ENCODE measurements around the gene GRM8.
"Not testable (repeated sequence)": the region's sequence is repeated elsewhere in the genome, so short reads cannot be mapped to it uniquely, and the experiment has no call there.

Gene GRM8

DNA sequence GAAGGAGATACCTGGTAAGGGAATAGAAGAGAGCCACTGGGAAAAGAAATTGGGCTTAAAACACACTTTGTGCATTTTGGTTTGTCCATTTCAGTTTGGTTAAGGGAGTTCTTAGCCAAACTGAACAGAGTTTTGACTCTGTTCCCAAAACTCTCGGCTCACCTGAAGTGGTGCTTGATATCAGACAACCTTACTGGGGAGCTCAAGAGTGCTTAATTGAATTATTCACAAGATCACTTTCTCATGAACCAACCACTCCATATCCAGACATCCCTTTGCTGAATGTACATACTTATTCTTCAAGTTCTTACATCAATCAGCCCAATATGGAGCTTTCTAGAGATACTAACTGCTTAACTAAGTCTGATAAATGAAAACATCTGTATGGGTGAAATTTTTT is 413.1 kb downstream of the GRM8 start:
- H3K27me3 ChIP-seq (ENCODE audit: control insufficient read depth, low read length), result no peaks in the 10 kb centered on the region
- H3K9me2 ChIP-seq (replicated peaks; ENCODE audit: control insufficient read depth, low read length), result no peaks in the 10 kb centered on the region
- H3K9me3 ChIP-seq (ENCODE audit: control insufficient read depth, insufficient read depth, low read length), result no peaks in the 10 kb centered on the region
- H3K4me2 ChIP-seq (ENCODE audit: low read length), result no peak overlapping the region
- H3K36me3 ChIP-seq (ENCODE audit: control insufficient read depth, low read length), result no peaks in the 10 kb centered on the region
- TF ChIP-seq, protein P1, sequence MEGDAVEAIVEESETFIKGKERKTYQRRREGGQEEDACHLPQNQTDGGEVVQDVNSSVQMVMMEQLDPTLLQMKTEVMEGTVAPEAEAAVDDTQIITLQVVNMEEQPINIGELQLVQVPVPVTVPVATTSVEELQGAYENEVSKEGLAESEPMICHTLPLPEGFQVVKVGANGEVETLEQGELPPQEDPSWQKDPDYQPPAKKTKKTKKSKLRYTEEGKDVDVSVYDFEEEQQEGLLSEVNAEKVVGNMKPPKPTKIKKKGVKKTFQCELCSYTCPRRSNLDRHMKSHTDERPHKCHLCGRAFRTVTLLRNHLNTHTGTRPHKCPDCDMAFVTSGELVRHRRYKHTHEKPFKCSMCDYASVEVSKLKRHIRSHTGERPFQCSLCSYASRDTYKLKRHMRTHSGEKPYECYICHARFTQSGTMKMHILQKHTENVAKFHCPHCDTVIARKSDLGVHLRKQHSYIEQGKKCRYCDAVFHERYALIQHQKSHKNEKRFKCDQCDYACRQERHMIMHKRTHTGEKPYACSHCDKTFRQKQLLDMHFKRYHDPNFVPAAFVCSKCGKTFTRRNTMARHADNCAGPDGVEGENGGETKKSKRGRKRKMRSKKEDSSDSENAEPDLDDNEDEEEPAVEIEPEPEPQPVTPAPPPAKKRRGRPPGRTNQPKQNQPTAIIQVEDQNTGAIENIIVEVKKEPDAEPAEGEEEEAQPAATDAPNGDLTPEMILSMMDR (IDR thresholded peaks at IDR 0.05; ENCODE audit: low read depth, low read length, poor library complexity, severe bottlenecking), result no peak
- TF ChIP-seq EZH2phosphoT487 (IDR thresholded peaks at IDR 0.05; ENCODE audit: borderline replicate concordance, low read length), result no peak
- no peaks in the 10 kb centered on the region for H4K20me1 ChIP-seq (ENCODE audit: control insufficient read depth, insufficient read depth, low read depth, low read length)
- H3K4me3 ChIP-seq (ENCODE audit: low read length), result no peak overlapping the region
- no peak overlapping the region for H3K27ac ChIP-seq (ENCODE audit: low read depth, low read length)
- H3K4me1 ChIP-seq (ENCODE audit: control insufficient read depth, low read length), result no peaks in the 10 kb centered on the region
- H3K79me2 ChIP-seq (ENCODE audit: control insufficient read depth, low read length), result no peaks in the 10 kb centered on the region
- no peaks in the 10 kb centered on the region for H3F3A ChIP-seq (ENCODE audit: control insufficient read depth, insufficient read depth)

DNA sequence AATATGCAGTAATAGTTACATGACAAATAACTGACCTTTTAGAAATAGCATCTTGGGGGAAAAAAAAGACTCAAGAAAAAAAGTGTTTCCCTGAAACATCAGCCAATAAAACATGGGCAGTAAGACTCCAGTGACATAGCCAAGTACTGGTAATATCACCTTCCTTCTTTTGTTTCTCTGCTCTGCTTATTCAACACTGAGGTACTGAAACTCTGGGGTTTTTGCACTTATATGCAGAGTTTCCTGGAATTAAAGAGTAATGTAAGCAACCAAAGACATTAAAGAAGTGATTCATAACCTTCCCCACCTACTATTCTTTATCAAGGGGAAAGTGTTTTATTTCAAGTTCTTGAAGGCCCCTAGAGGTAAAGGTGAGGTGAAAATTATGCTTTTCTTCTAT is 414.5 kb downstream of the GRM8 start:
- TF ChIP-seq, protein P1 (IDR thresholded peaks at IDR 0.05; ENCODE audit: low read depth, low read length, poor library complexity, severe bottlenecking), result no peak
- TF ChIP-seq EZH2phosphoT487 (IDR thresholded peaks at IDR 0.05; ENCODE audit: borderline replicate concordance, low read length), result no peak
- Histone ChIP-seq H3K4me2 (ENCODE audit: low read length) (no peak overlapping the region), H3K27ac (ENCODE audit: low read depth, low read length) (no peak overlapping the region), H3K79me2 (ENCODE audit: control insufficient read depth, low read length) (no peaks in the 10 kb centered on the region), H3F3A (ENCODE audit: control insufficient read depth, insufficient read depth) (no peaks in the 10 kb centered on the region), H4K20me1 (ENCODE audit: control insufficient read depth, insufficient read depth, low read depth, low read length) (no peaks in the 10 kb centered on the region), H3K9me2 (replicated peaks; ENCODE audit: control insufficient read depth, low read length) (no peaks in the 10 kb centered on the region), H3K9me3 (ENCODE audit: control insufficient read depth, insufficient read depth, low read length) (no peaks in the 10 kb centered on the region), H3K4me3 (ENCODE audit: low read length) (no peak overlapping the region), H3K27me3 (ENCODE audit: control insufficient read depth, low read length) (no peaks in the 10 kb centered on the region), H3K36me3 (ENCODE audit: control insufficient read depth, low read length) (no peaks in the 10 kb centered on the region), H3K4me1 (ENCODE audit: control insufficient read depth, low read length) (no peaks in the 10 kb centered on the region)

DNA sequence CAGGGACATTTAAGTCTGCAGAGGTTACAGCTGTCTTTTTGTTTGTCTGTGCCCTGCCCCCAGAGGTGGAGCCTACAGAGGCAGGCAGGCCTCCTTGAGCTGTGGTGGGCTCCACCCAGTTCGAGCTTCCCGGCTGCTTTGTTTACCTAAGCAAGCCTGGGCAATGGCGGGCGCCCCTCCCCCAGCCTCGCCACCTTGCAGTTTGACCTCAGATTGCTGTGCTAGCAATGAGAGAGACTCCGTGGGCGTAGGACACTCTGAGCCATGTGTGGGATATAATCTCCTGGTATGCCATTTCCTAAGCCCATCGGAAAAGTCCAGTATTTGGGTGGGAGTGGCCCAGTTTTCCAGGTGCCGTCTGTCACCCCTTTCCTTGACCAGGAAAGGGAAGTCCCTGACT is 421.5 kb downstream of the GRM8 start:
- not testable (repeated sequence) for H3K36me3 ChIP-seq (ENCODE audit: control insufficient read depth, low read length); H3F3A ChIP-seq (ENCODE audit: control insufficient read depth, insufficient read depth); H4K20me1 ChIP-seq (ENCODE audit: control insufficient read depth, insufficient read depth, low read depth, low read length); H3K4me3 ChIP-seq (ENCODE audit: low read length); H3K9me3 ChIP-seq (ENCODE audit: control insufficient read depth, insufficient read depth, low read length); H3K27me3 ChIP-seq (ENCODE audit: control insufficient read depth, low read length); H3K27ac ChIP-seq (ENCODE audit: low read depth, low read length); H3K4me1 ChIP-seq (ENCODE audit: control insufficient read depth, low read length); H3K9me2 ChIP-seq (replicated peaks; ENCODE audit: control insufficient read depth, low read length); H3K79me2 ChIP-seq (ENCODE audit: control insufficient read depth, low read length); H3K4me2 ChIP-seq (ENCODE audit: low read length)

DNA sequence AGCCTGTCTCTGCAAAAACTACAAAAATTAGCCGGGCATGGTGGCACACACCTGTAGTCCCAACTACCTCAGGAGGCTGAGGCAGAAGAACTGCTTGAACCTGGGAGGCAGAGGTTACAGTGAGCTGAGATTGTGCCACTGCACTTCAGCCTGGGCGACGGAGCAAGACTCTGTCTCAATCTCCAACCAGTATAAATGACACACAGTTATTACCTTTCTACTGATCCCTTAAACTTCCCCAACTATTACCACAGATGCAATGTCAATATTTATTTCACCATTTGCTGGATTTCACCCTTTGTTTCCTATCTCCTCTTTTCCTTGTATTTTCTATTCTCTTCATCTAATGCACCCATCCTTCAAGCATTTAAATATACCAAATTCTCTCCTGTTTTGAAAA is 431.8 kb downstream of the GRM8 start:
- H3K9me2 ChIP-seq (replicated peaks; ENCODE audit: control insufficient read depth, low read length), result no peaks in the 10 kb centered on the region; the same call in 1 of the 2 replicates
- TF ChIP-seq, protein P1 (IDR thresholded peaks at IDR 0.05; ENCODE audit: low read depth, low read length, poor library complexity, severe bottlenecking), result no peak
- TF ChIP-seq EZH2phosphoT487 (IDR thresholded peaks at IDR 0.05; ENCODE audit: borderline replicate concordance, low read length), result no peak
- no peaks in the 10 kb centered on the region for H3F3A ChIP-seq (ENCODE audit: control insufficient read depth, insufficient read depth)

More for the DNA sequence above, 431.8 kb downstream of the GRM8 start:
- Histone ChIP-seq H3K4me2 (ENCODE audit: low read length) (no peak overlapping the region), H3K4me1 (ENCODE audit: control insufficient read depth, low read length) (no peaks in the 10 kb centered on the region), H3K9me3 (ENCODE audit: control insufficient read depth, insufficient read depth, low read length) (no peaks in the 10 kb centered on the region), H3K79me2 (ENCODE audit: control insufficient read depth, low read length) (no peaks in the 10 kb centered on the region), H3K27ac (ENCODE audit: low read depth, low read length) (no peak overlapping the region), H3K4me3 (ENCODE audit: low read length) (no peak overlapping the region), H3K36me3 (ENCODE audit: control insufficient read depth, low read length) (no peaks in the 10 kb centered on the region), H4K20me1 (ENCODE audit: control insufficient read depth, insufficient read depth, low read depth, low read length) (no peaks in the 10 kb centered on the region), H3K27me3 (ENCODE audit: control insufficient read depth, low read length) (no peaks in the 10 kb centered on the region)
